HG02759 (cell line): ENCODE data around the gene NR3C2.
"Not testable (repeated sequence)": the region's sequence is repeated elsewhere in the genome, so short reads cannot be mapped to it uniquely, and the experiment has no call there.

Source experiments
- ATAC-seq: cut with Tn5 transposase; IDR thresholded peaks from one replicate; pipeline ENCODE4 v1.9.1; 2021; ENCODE audit warnings: mild to moderate bottlenecking, moderate library complexity; ENCODE audit not compliant: unreplicated experiment

The NR3C2 gene

GRCh38 chr4:148182230-148182911 is 259.8 kb downstream of the NR3C2 start:
- ATAC-seq, result no peak

GRCh38 chr4:148173397-148174017 is 268.7 kb downstream of the NR3C2 start:
- ATAC-seq, result no peak

- no peak for ATAC-seq
These were observed 270.6 kb downstream of the NR3C2 start for GRCh38 chr4:148171596-148171995.

GRCh38 chr4:148170408-148171365 is 271.5 kb downstream of the NR3C2 start:
- no peak for ATAC-seq

- no peak for ATAC-seq
These were observed 276.1 kb downstream of the NR3C2 start for GRCh38 chr4:148166132-148166591.

- no peak for ATAC-seq
These were observed 277.7 kb downstream of the NR3C2 start for GRCh38 chr4:148164557-148164956.

GRCh38 chr4:148162991-148163390 is 279.2 kb downstream of the NR3C2 start:
- no peak for ATAC-seq

- no peak for ATAC-seq
These were observed 279.7 kb downstream of the NR3C2 start for GRCh38 chr4:148162519-148162918.

GRCh38 chr4:148161601-148162000 is 280.6 kb downstream of the NR3C2 start:
- no peak for ATAC-seq

- ATAC-seq, result no peak
These were observed 282.4 kb downstream of the NR3C2 start for GRCh38 chr4:148159793-148160192.

- no peak for ATAC-seq
These were observed 287.4 kb downstream of the NR3C2 start for GRCh38 chr4:148154769-148155168.

- ATAC-seq, result no peak
These were observed 289.2 kb downstream of the NR3C2 start for GRCh38 chr4:148152868-148153625.

GRCh38 chr4:148151806-148152205 is 290.4 kb downstream of the NR3C2 start:
- no peak for ATAC-seq

- ATAC-seq, result no peak
These were observed 296.7 kb downstream of the NR3C2 start for GRCh38 chr4:148145475-148145874.

GRCh38 chr4:148143174-148143573 is 299.0 kb downstream of the NR3C2 start:
- ATAC-seq, result no peak

- ATAC-seq, result no peak
These were observed 300.7 kb downstream of the NR3C2 start for GRCh38 chr4:148141501-148141900.

GRCh38 chr4:148126825-148127224 is 315.4 kb downstream of the NR3C2 start:
- no peak for ATAC-seq

- ATAC-seq, result no peak
These were observed 317.7 kb downstream of the NR3C2 start for GRCh38 chr4:148124512-148124911.

- not testable (repeated sequence) for ATAC-seq
These were observed 319.1 kb downstream of the NR3C2 start for GRCh38 chr4:148123161-148123560.

- no peak for ATAC-seq
These were observed 322.0 kb downstream of the NR3C2 start for GRCh38 chr4:148120216-148120615.

GRCh38 chr4:148118633-148119032 is 323.6 kb downstream of the NR3C2 start:
- peak; percentile 49 for ATAC-seq
